GM12892 (cell line): ENCODE measurements around the gene MAPK7.

Source experiments
- POLR2A ChIP-seq: IDR thresholded peaks from 2 replicates; pipeline ENCODE4 v1.6.1; 2011; ENCODE audit warnings: low read depth, low read length, control low read depth
- POLR2AphosphoS5 ChIP-seq: IDR thresholded peaks from 2 replicates; pipeline ENCODE4 v1.6.1; 2011; ENCODE audit warnings: low read depth, low read length, control low read depth

DNA sequence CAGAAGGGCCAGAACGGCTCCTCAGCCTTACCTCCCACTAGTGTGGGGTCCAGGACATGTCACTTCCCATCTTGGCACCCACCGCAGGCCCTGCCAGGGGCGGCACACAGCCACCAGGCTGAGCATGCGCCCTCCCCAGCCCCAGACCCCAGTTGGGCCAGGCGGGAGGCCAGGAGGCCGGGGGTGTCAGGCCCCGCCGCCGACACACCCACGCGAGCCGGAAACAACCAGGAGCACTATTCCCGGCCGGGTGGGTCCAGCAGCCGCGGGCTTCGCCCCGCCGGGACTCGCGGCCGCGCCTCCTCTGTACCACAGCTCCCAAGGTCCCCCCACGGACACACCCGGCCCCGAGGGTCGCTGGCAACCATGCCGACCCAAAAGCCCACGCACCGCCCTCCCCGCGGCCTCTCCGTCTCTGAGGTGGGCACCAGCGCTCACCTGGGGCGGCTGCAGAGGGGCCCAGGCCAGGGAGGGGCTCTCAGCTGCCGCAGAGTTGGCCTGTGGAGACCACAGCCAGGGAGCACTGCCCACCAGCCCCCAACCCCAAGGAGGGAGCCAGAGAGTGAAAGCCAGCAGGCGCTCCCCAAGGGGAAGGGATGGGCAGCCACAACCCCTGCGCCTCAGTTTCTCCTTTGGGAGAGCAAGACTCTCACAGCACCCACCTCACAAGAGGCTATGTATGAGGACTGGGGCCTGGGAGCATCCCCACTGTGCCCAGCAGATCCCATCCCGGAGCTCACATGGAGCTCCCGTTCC lies 33.8 kb upstream of the MAPK7 start:
- TF ChIP-seq POLR2AphosphoS5 (no peak), POLR2A (no peak)
